Brain microvascular endothelial cell (primary cell): Measurements from ENCODE around the gene TUBB3.

Experiments
- DNase-seq: peaks from one replicate; pipeline ENCODE4 v3.0.0-alpha.2; 2020
- H3K27ac ChIP-seq: fragments of 250-450 bp; sonication (Bioruptor Pico); 2 replicates; pipeline ENCODE4 v1.5.1; 2020; ENCODE audit warnings: mild to moderate bottlenecking, moderate library complexity
- H3K27me3 ChIP-seq: fragments of 250-450 bp; sonication (Bioruptor Pico); replicated peaks from 2 replicates; pipeline ENCODE4 v1.5.1; 2020; ENCODE audit warnings: mild to moderate bottlenecking
- H3K36me3 ChIP-seq: fragments of 250-450 bp; sonication (Bioruptor Pico); replicated peaks from 2 replicates; pipeline ENCODE4 v1.5.1; 2020; ENCODE audit warnings: mild to moderate bottlenecking
- H3K4me3 ChIP-seq: 2 replicates; pipeline ENCODE4 v1.5.1; 2011; ENCODE audit warnings: low read depth, mild to moderate bottlenecking, control low read depth, low read length, moderate library complexity
- in situ Hi-C: cut with HindIII; loops from 2 replicates; pipeline ENCODE4 v1.10.0; 2017; ENCODE audit warnings: low sequenced_read_pairs, low pct_ligation_motif_present
- TF ChIP-seq, protein P1 (sequence below): IDR thresholded peaks from 2 replicates; pipeline ENCODE4 v1.5.1; 2011; ENCODE audit warnings: low read depth, mild to moderate bottlenecking, moderate library complexity, low read length, control low read depth, inconsistent platforms; ENCODE audit errors: missing control alignments

TUBB3 gene

GRCh38 chr16:89883346-89884040 is 39.6 kb upstream of the TUBB3 start:
- TF ChIP-seq, protein P1, sequence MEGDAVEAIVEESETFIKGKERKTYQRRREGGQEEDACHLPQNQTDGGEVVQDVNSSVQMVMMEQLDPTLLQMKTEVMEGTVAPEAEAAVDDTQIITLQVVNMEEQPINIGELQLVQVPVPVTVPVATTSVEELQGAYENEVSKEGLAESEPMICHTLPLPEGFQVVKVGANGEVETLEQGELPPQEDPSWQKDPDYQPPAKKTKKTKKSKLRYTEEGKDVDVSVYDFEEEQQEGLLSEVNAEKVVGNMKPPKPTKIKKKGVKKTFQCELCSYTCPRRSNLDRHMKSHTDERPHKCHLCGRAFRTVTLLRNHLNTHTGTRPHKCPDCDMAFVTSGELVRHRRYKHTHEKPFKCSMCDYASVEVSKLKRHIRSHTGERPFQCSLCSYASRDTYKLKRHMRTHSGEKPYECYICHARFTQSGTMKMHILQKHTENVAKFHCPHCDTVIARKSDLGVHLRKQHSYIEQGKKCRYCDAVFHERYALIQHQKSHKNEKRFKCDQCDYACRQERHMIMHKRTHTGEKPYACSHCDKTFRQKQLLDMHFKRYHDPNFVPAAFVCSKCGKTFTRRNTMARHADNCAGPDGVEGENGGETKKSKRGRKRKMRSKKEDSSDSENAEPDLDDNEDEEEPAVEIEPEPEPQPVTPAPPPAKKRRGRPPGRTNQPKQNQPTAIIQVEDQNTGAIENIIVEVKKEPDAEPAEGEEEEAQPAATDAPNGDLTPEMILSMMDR: no peak
- Histone ChIP-seq H3K27ac (no peak overlapping the region), H3K36me3 (peaks cover 72% of the 10 kb centered on the region), H3K4me3 (no peak overlapping the region), H3K27me3 (no peaks in the 10 kb centered on the region)
- no peak for DNase-seq
- in situ Hi-C loops: no loop called here

DNA sequence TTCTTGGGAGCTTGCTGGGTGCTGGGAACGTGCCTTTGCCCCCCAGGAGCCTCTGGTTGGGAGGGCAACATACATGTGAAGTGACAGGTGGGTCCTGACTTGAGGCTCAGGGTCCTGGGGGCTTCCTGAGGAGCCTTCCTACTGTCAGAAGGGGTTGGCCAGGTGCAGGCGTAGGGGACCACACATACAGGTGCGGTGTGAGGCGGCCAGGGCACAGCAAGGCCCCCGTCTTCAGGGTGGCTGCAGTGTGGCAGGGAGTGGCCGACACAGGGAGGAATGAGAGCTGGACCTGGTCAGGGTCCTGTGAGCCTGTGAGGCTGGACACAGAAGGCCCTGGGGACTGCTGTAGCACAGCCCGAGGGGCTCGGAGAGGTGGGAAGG is 39.1 kb upstream of the TUBB3 start:
- H3K27me3 ChIP-seq: no peaks in the 10 kb centered on the region
- peaks cover 68% of the 10 kb centered on the region for H3K36me3 ChIP-seq
- H3K27ac ChIP-seq: no peak overlapping the region
- no peak for DNase-seq
- in situ Hi-C loops: no loop called here
- TF ChIP-seq, protein P1: no peak
- no peak overlapping the region for H3K4me3 ChIP-seq

DNA sequence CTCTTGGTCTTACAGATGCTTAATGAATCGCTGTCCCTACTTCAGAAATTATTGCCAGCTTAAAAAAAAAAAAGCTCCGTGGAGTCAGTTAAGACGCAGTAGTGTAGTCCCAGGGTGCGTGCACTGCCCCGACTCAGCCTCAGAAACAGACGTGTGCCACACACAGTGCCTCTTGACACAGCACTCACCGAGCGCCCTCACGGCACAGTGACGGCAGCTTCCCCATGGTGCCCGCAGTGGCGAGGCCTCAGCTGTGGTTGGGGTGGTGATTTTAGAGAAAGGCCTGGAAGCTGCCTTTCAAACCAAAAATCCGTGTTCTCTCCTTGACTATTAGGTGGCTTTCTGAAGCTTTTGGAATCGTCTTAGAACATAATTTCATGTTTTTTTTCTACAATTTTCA is 35.9 kb upstream of the TUBB3 start:
- no peak overlapping the region for H3K4me3 ChIP-seq
- H3K36me3 ChIP-seq: peaks cover 75% of the 10 kb centered on the region
- in situ Hi-C loops: no loop called here
- no peaks in the 10 kb centered on the region for H3K27me3 ChIP-seq
- TF ChIP-seq, protein P1: no peak
- DNase-seq: no peak
- no peak overlapping the region for H3K27ac ChIP-seq

- H3K4me3 ChIP-seq: no peak overlapping the region
- peaks cover 85% of the 10 kb centered on the region for H3K36me3 ChIP-seq
- TF ChIP-seq, protein P1: no peak
- in situ Hi-C loops: no loop called here
- no peak overlapping the region for H3K27ac ChIP-seq
- DNase-seq: no peak
- no peaks in the 10 kb centered on the region for H3K27me3 ChIP-seq
These were observed 32.9 kb upstream of the TUBB3 start for GRCh38 chr16:89890200-89890599.

- in situ Hi-C loops: no loop called here
- H3K4me3 ChIP-seq: no peak overlapping the region
- no peak overlapping the region for H3K27ac ChIP-seq
- H3K36me3 ChIP-seq: peaks cover 85% of the 10 kb centered on the region
- DNase-seq: no peak
- TF ChIP-seq, protein P1: no peak
- no peaks in the 10 kb centered on the region for H3K27me3 ChIP-seq
These were observed 32.1 kb upstream of the TUBB3 start for GRCh38 chr16:89890886-89891657.
